HepG2 (cell line): ENCODE results near the gene ESRP2. TPM values are rescaled to one million over a fixed set of nuclear protein-coding genes. Genes with fewer than 3 reads are reported as not detected.

ENCODE experiments used
- CAMTA2 ChIP-seq: sonication (generic); formaldehyde crosslinking; IDR thresholded peaks from 2 replicates; pipeline ENCODE4 v1.4.0; 2020; ENCODE audit warnings: mild to moderate bottlenecking, missing genetic modification reagents, borderline replicate concordance
- FOXK2 ChIP-seq: fragments of 450-650 bp; IDR thresholded peaks from 2 replicates; pipeline ENCODE4 v1.6.1; 2016
- JARID2 ChIP-seq: sonication (generic); formaldehyde crosslinking; IDR thresholded peaks from 2 replicates; pipeline ENCODE4 v1.8.1; 2023; ENCODE audit warnings: missing genetic modification reagents, inconsistent platforms; ENCODE audit not compliant: insufficient replicate concordance
- NFAT5 ChIP-seq: sonication (generic); formaldehyde crosslinking; IDR thresholded peaks from 2 replicates; pipeline ENCODE4 v1.4.0; 2020; ENCODE audit warnings: missing genetic modification reagents
- NFE2 ChIP-seq: sonication (generic); formaldehyde crosslinking; IDR thresholded peaks from 2 replicates; pipeline ENCODE4 v1.4.0; 2020; ENCODE audit warnings: missing genetic modification reagents
- NKX3-1 ChIP-seq: sonication (generic); formaldehyde crosslinking; IDR thresholded peaks from 2 replicates; pipeline ENCODE4 v1.5.0; 2020; ENCODE audit warnings: missing genetic modification reagents
- ZFP41 ChIP-seq: sonication (generic); formaldehyde crosslinking; IDR thresholded peaks from 2 replicates; pipeline ENCODE4 v1.4.0; 2020; ENCODE audit warnings: mild to moderate bottlenecking, missing genetic modification reagents, borderline replicate concordance
- ZFP62 ChIP-seq: sonication (generic); formaldehyde crosslinking; IDR thresholded peaks from 2 replicates; pipeline ENCODE4 v1.4.0; 2020; ENCODE audit warnings: missing genetic modification reagents
- ZNF230 ChIP-seq: sonication (generic); formaldehyde crosslinking; IDR thresholded peaks from 2 replicates; pipeline ENCODE4 v1.4.0; 2020; ENCODE audit warnings: mild to moderate bottlenecking, missing genetic modification reagents
- ZNF333 ChIP-seq: sonication (generic); formaldehyde crosslinking; IDR thresholded peaks from 2 replicates; pipeline ENCODE4 v1.4.0; 2020; ENCODE audit warnings: mild to moderate bottlenecking, missing genetic modification reagents, borderline replicate concordance
- ZNF749 ChIP-seq: sonication (generic); formaldehyde crosslinking; IDR thresholded peaks from 2 replicates; pipeline ENCODE4 v1.8.0; 2022; ENCODE audit warnings: mild to moderate bottlenecking, missing genetic modification reagents, moderate library complexity, borderline replicate concordance
- polyA plus RNA-seq, 8 experiments: library from polyadenylated mRNA; depleted of rRNA in 3 of 8; stranded (reverse) in 7 of 8; unstranded in 1 of 8; fragments of >200 nt; fragmentation: Illumina TruSeq in 4 of 8; extraction: Trizol in 4 of 8; gene quantifications; 2 replicates each; pipeline versions ENCODE4 v1.2.1 to v1.2.3, GENCODE V29; 2011 to 2016; ENCODE audit warnings: low read depth in 4 of 8, missing spikeins in 1 of 8, mixed read lengths in 1 of 8; ENCODE audit not compliant: insufficient read depth in 1 of 8
- total RNA-seq, 5 experiments: library from RNA; depleted of rRNA; stranded (reverse); fragments of >200 nt; fragmentation: Illumina TruSeq; extraction: Trizol; gene quantifications; 2 replicates each; pipeline ENCODE4 v1.2.3, GENCODE V29; 2016; ENCODE audit warnings: low read depth in 1 of 5
- TF ChIP-seq, protein P1 (sequence below), 2 experiments: sonication (generic) in 1 of 2; formaldehyde crosslinking in 1 of 2; IDR thresholded peaks; 2 replicates each; pipeline versions ENCODE4 v1.6.1 to v1.9.0; 2014 to 2022; ENCODE audit warnings: antibody characterized with exemption in 1 of 2, borderline replicate concordance in 1 of 2, inconsistent platforms in 1 of 2, low read depth in 1 of 2, missing genetic modification reagents in 1 of 2
- TF ChIP-seq, protein P2 (sequence below): sonication (generic); formaldehyde crosslinking; IDR thresholded peaks from 2 replicates; pipeline ENCODE4 v1.4.0; 2020; ENCODE audit warnings: missing genetic modification reagents, mild to moderate bottlenecking, borderline replicate concordance
- TF ChIP-seq, protein P3 (sequence below): sonication (generic); formaldehyde crosslinking; IDR thresholded peaks from 2 replicates; pipeline ENCODE4 v1.4.0; 2020; ENCODE audit warnings: low read depth, mild to moderate bottlenecking, missing genetic modification reagents

ESRP2 gene
- total and polyA plus RNA-seq, 2 of the 13 experiments (the other 11 are each of a cell fraction or from before 2014, with no cell fraction given) = 21.1 to 32.4 TPM

DNA sequence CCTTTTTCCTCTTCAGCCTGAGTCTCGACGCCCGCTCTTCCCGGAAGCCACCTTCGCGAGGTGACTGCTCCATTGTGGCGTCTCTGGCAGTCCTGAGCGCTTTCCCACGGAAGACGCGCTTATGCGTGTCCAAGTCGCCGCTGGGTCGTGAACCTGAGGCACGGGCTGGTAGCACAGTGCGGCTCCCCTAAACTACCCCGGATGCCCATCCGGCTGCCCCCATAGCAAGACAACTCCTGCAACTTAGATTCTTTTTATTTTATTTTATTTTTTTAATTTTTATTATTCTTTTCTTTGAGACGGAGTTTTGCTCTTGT is 2.1 kb upstream of the ESRP2 start (continued):
- TF ChIP-seq, protein P1, sequence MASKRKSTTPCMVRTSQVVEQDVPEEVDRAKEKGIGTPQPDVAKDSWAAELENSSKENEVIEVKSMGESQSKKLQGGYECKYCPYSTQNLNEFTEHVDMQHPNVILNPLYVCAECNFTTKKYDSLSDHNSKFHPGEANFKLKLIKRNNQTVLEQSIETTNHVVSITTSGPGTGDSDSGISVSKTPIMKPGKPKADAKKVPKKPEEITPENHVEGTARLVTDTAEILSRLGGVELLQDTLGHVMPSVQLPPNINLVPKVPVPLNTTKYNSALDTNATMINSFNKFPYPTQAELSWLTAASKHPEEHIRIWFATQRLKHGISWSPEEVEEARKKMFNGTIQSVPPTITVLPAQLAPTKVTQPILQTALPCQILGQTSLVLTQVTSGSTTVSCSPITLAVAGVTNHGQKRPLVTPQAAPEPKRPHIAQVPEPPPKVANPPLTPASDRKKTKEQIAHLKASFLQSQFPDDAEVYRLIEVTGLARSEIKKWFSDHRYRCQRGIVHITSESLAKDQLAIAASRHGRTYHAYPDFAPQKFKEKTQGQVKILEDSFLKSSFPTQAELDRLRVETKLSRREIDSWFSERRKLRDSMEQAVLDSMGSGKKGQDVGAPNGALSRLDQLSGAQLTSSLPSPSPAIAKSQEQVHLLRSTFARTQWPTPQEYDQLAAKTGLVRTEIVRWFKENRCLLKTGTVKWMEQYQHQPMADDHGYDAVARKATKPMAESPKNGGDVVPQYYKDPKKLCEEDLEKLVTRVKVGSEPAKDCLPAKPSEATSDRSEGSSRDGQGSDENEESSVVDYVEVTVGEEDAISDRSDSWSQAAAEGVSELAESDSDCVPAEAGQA (IDR thresholded peaks at IDR 0.05; ENCODE audit: low read depth) = 0 out of 2 replicates have a peak, but pooled peaks have one; percentile 2
- TF ChIP-seq, protein P1 (CRISPR knock-in tag; IDR thresholded peaks at IDR 0.05; ENCODE audit: borderline replicate concordance) = no peak
- TF ChIP-seq FOXK2 = no peak
- no peak for TF ChIP-seq ZNF230
- TF ChIP-seq, protein P2, sequence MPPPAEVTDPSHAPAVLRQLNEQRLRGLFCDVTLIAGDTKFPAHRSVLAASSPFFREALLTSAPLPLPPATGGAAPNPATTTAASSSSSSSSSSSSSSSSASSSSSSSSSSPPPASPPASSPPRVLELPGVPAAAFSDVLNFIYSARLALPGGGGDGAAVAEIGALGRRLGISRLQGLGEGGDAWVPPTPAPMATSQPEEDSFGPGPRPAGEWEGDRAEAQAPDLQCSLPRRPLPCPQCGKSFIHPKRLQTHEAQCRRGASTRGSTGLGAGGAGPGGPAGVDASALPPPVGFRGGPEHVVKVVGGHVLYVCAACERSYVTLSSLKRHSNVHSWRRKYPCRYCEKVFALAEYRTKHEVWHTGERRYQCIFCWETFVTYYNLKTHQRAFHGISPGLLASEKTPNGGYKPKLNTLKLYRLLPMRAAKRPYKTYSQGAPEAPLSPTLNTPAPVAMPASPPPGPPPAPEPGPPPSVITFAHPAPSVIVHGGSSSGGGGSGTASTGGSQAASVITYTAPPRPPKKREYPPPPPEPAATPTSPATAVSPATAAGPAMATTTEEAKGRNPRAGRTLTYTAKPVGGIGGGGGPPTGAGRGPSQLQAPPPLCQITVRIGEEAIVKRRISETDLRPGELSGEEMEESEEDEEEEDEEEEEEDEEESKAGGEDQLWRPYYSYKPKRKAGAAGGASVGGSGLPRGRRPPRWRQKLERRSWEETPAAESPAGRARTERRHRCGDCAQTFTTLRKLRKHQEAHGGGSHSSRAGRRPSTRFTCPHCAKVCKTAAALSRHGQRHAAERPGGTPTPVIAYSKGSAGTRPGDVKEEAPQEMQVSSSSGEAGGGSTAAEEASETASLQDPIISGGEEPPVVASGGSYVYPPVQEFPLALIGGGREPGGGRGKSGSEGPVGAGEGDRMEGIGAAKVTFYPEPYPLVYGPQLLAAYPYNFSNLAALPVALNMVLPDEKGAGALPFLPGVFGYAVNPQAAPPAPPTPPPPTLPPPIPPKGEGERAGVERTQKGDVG = 0 out of 2 replicates have a peak, but pooled peaks have one; percentile 61
- TF ChIP-seq ZNF749 = no peak
- TF ChIP-seq CAMTA2 (CRISPR knock-in tag) = 0 out of 2 replicates have a peak, but pooled peaks have one; percentile 63
- no peak for TF ChIP-seq ZFP62
- 0 out of 2 replicates have a peak, but pooled peaks have one; percentile 30 for TF ChIP-seq NFAT5 (CRISPR knock-in tag)
- no peak for TF ChIP-seq NFE2 (CRISPR knock-in tag)
- 0 out of 2 replicates have a peak, but pooled peaks have one; percentile 13 for TF ChIP-seq NKX3-1 (CRISPR knock-in tag)
- TF ChIP-seq ZNF333 (CRISPR knock-in tag) = peak; percentile 56; the same call in 1 of the 2 replicates
- TF ChIP-seq, protein P3, sequence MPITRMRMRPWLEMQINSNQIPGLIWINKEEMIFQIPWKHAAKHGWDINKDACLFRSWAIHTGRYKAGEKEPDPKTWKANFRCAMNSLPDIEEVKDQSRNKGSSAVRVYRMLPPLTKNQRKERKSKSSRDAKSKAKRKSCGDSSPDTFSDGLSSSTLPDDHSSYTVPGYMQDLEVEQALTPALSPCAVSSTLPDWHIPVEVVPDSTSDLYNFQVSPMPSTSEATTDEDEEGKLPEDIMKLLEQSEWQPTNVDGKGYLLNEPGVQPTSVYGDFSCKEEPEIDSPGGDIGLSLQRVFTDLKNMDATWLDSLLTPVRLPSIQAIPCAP (CRISPR knock-in tag) = no peak
- no peak for TF ChIP-seq ZFP41 (CRISPR knock-in tag)
- TF ChIP-seq JARID2 (CRISPR knock-in tag) = no peak
